HCT116 (cell line): ENCODE data around the gene DNM3. TPM values are rescaled to one million over a fixed set of nuclear protein-coding genes. Genes with fewer than 3 reads are reported as not detected.

ENCODE experiments used
- ATAC-seq: fragments of 200-7000 bp; cut with Tn5 transposase; 2 replicates; pipeline ENCODE4 v1.9.1; 2020; ENCODE audit warnings: mild to moderate bottlenecking, moderate library complexity
- BruUV-seq: library from RNA; stranded (reverse); fragments of 400-500 nt; replicated peaks from 2 replicates; lab custom pipeline; 2021; lab: Mats Ljungman, UMichigan
- CTCF ChIA-PET: fragments of 300-600 bp; sonication (Branson Sonifier 250); formaldehyde crosslinking; loops from one replicate; lab custom pipeline; 2021; ENCODE audit warnings: antibody characterized with exemption; lab: Charles Lee
- POLR2A ChIA-PET: fragments of 300-600, 350-600 bp; sonication (Branson Sonifier 250); formaldehyde crosslinking; loops from one replicate; lab custom pipeline; 2021; ENCODE audit warnings: antibody characterized with exemption; lab: Charles Lee
- RAD21 ChIA-PET, 2 experiments: fragments of 300-600 bp; sonication (Branson Sonifier 250); formaldehyde crosslinking; loops; one replicate each; lab custom pipeline; 2023; ENCODE audit warnings: low total read pairs in 2 of 2; ENCODE audit not compliant: uncharacterized antibody in 2 of 2, unreplicated experiment in 2 of 2, low non-redundant PET in 1 of 2; lab: Charles Lee
- DNase-seq: peaks from one replicate; pipeline ENCODE4 v3.0.0-alpha.2; 2010; ENCODE audit warnings: low read depth, low spot score
- H2AFZ ChIP-seq: fragments of 200-600 bp; shearing (Covaris generic), sonication (generic); 2 replicates; pipeline ENCODE4 v1.6.1; 2017; ENCODE audit warnings: low read depth, mixed run types, mixed read lengths, antibody characterized with exemption, low read length; ENCODE audit not compliant: poor library complexity, severe bottlenecking
- H3K27ac ChIP-seq: 2 replicates; pipeline ENCODE4 v1.5.1; 2012; ENCODE audit warnings: low read depth, low read length
- H3K27me3 ChIP-seq: fragments of 200-600 bp; sonication (generic); 2 replicates; pipeline ENCODE4 v1.6.1; 2016; ENCODE audit warnings: mixed run types, low read length, mixed read lengths; ENCODE audit not compliant: insufficient read depth
- H3K36me3 ChIP-seq, 2 experiments: fragments of 200-500 bp in 1 of 2; fragments of 200-600 bp in 1 of 2; sonication (Bioruptor generic) in 1 of 2; sonication (generic) in 1 of 2; 2 replicates each; pipeline versions ENCODE4 v1.5.1 to v1.6.1; 2014 to 2016; ENCODE audit warnings: low read length in 2 of 2, inconsistent platforms in 1 of 2, mixed read lengths in 1 of 2, mixed run types in 1 of 2; ENCODE audit not compliant: insufficient read depth in 2 of 2, control insufficient read depth in 1 of 2
- H3K4me1 ChIP-seq, 2 experiments: fragments of 200-600 bp in 1 of 2; sonication (generic) in 1 of 2; 2 replicates each; pipeline versions ENCODE4 v1.5.1 to v1.6.1; 2012 to 2017; ENCODE audit warnings: low read length in 2 of 2, inconsistent platforms in 1 of 2, mild to moderate bottlenecking in 1 of 2, mixed read lengths in 1 of 2, mixed run types in 1 of 2, moderate library complexity in 1 of 2; ENCODE audit not compliant: insufficient read depth in 2 of 2, control insufficient read depth in 1 of 2
- H3K4me2 ChIP-seq: fragments of 200-600 bp; sonication (generic); 2 replicates; pipeline ENCODE4 v1.6.1; 2017; ENCODE audit warnings: mixed run types, low read length, mixed read lengths
- H3K4me3 ChIP-seq, 2 experiments: fragments of 200-600 bp in 1 of 2; sonication (generic) in 1 of 2; replicated peaks in 1 of 2; 2 replicates each; pipeline ENCODE4 v1.5.1; 2011 to 2016; ENCODE audit warnings: low read length in 2 of 2, control low read depth in 1 of 2, low read depth in 1 of 2, mild to moderate bottlenecking in 1 of 2, mixed read lengths in 1 of 2, mixed run types in 1 of 2
- H3K79me2 ChIP-seq: fragments of 200-600 bp; sonication (generic); 2 replicates; pipeline ENCODE4 v1.6.1; 2017; ENCODE audit warnings: mild to moderate bottlenecking, mixed run types, low read length, moderate library complexity, mixed read lengths; ENCODE audit not compliant: insufficient read depth
- H3K9ac ChIP-seq: fragments of 200-600 bp; sonication (generic); 2 replicates; pipeline ENCODE4 v1.6.1; 2016; ENCODE audit warnings: low read length, mixed read lengths
- H3K9me2 ChIP-seq: fragments of 200-600 bp; sonication (generic), shearing (Covaris generic); 2 replicates; pipeline ENCODE4 v1.6.1; 2017; ENCODE audit warnings: mixed run types, mild to moderate bottlenecking, moderate library complexity; ENCODE audit not compliant: insufficient read depth
- H3K9me3 ChIP-seq, 2 experiments: fragments of 200-500 bp in 1 of 2; fragments of 200-600 bp in 1 of 2; sonication (Bioruptor generic) in 1 of 2; sonication (generic) in 1 of 2; 2 replicates each; pipeline ENCODE4 v1.6.1; 2014 to 2017; ENCODE audit warnings: low read length in 2 of 2, mixed read lengths in 2 of 2, inconsistent platforms in 1 of 2, low read depth in 1 of 2, mild to moderate bottlenecking in 1 of 2, mixed run types in 1 of 2, moderate library complexity in 1 of 2; ENCODE audit not compliant: control insufficient read depth in 1 of 2, insufficient read depth in 1 of 2
- H4K20me1 ChIP-seq: fragments of 200-600 bp; sonication (generic), shearing (Covaris generic); 2 replicates; pipeline ENCODE4 v1.6.1; 2017; ENCODE audit warnings: mixed run types, mild to moderate bottlenecking, moderate library complexity; ENCODE audit not compliant: insufficient read depth
- CBX3 ChIP-seq: IDR thresholded peaks from 2 replicates; pipeline ENCODE4 v1.6.1; 2012; ENCODE audit warnings: low read depth
- EGR1 ChIP-seq: IDR thresholded peaks from 2 replicates; pipeline ENCODE4 v1.6.1; 2012; ENCODE audit warnings: low read depth
- ELF1 ChIP-seq: IDR thresholded peaks from 2 replicates; pipeline ENCODE4 v1.6.1; 2012; ENCODE audit warnings: low read depth, borderline replicate concordance
- EZH2phosphoT487 ChIP-seq: fragments of 200-600 bp; IDR thresholded peaks from 2 replicates; pipeline ENCODE4 v1.6.1; 2018; ENCODE audit warnings: antibody characterized with exemption, borderline replicate concordance
- JUND ChIP-seq: IDR thresholded peaks from 2 replicates; pipeline ENCODE4 v1.6.1; 2012
- POLR2AphosphoS5 ChIP-seq: IDR thresholded peaks from 2 replicates; pipeline ENCODE4 v1.6.1; 2011; ENCODE audit warnings: mild to moderate bottlenecking, low read depth, low read length, moderate library complexity
- RAD21 ChIP-seq: IDR thresholded peaks from 2 replicates; pipeline ENCODE4 v1.6.1; 2012; ENCODE audit warnings: low read depth, mild to moderate bottlenecking
- SIN3A ChIP-seq: IDR thresholded peaks from 2 replicates; pipeline ENCODE4 v1.6.1; 2012; ENCODE audit warnings: low read depth
- SP1 ChIP-seq: IDR thresholded peaks from 2 replicates; pipeline ENCODE4 v1.6.1; 2012; ENCODE audit warnings: low read depth
- SRF ChIP-seq: IDR thresholded peaks from 2 replicates; pipeline ENCODE4 v1.6.1; 2012; ENCODE audit warnings: low read depth
- TCF7L2 ChIP-seq: IDR thresholded peaks from 2 replicates; pipeline ENCODE4 v1.7.0; 2011; ENCODE audit warnings: borderline replicate concordance, inconsistent platforms; ENCODE audit not compliant: insufficient read depth, insufficient read length; ENCODE audit errors: extremely low read depth
- ZFX ChIP-seq: fragments of 450-650 bp; IDR thresholded peaks from 2 replicates; pipeline ENCODE4 v1.6.1; 2017
- intact Hi-C: fragments of 100-400 bp; cut with micrococcal nuclease; formaldehyde crosslinking; loops from 2 replicates; pipeline ENCODE4 v1.10.0; 2022
- total RNA-seq: library from RNA; stranded (reverse); gene quantifications from one replicate; pipeline ENCODE4 v1.2.1, GENCODE V29; 2021; ENCODE audit not compliant: unreplicated experiment
- TF ChIP-seq, protein P1 (sequence below): IDR thresholded peaks from 2 replicates; pipeline ENCODE4 v1.6.1; 2011; ENCODE audit warnings: mild to moderate bottlenecking, low read length, moderate library complexity; ENCODE audit not compliant: insufficient replicate concordance; ENCODE audit errors: extremely low read depth
- TF ChIP-seq, protein P2 (sequence below): IDR thresholded peaks from 2 replicates; pipeline ENCODE4 v1.6.1; 2012; ENCODE audit warnings: low read depth
- TF ChIP-seq, protein P3 (sequence below): IDR thresholded peaks from 2 replicates; pipeline ENCODE4 v1.6.1; 2012
- TF ChIP-seq, protein P4 (sequence below), 3 experiments: fragments of 200-600 bp in 1 of 3; sonication (generic) in 1 of 3; IDR thresholded peaks in 2 of 3; conservative IDR thresholded peaks in 1 of 3; 2 replicates each; pipeline ENCODE4 v1.5.1; 2012 to 2017; ENCODE audit warnings: low read depth in 2 of 3, low read length in 2 of 3, antibody characterized with exemption in 1 of 3, borderline replicate concordance in 1 of 3, control low read depth in 1 of 3, mild to moderate bottlenecking in 1 of 3, mixed read lengths in 1 of 3, mixed run types in 1 of 3, moderate library complexity in 1 of 3; ENCODE audit not compliant: insufficient read depth in 1 of 3

The DNM3 gene
- total RNA-seq, 1 experiment from 2014 or later = 3.1 TPM

DNA sequence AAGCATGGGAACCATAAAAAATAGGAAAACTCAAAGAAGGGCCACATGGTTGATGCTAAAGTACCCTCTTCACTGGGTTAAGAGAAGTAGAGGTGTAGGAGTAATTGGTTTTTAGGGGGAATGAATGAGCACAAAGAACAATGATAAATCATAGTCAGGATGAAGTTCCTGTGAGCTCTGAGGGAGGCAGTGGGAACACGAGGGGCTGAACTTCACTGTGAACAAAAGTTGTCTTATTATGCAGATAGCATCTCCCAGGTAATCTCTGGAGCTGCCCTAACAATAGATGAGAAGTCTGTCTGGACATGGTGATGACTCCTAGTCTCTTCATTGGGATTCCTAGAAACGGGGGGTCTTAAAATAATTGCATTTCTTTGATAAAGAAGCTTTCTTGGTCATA, 127.9 kb downstream of the DNM3 start (continued):
- TF ChIP-seq, protein P1, sequence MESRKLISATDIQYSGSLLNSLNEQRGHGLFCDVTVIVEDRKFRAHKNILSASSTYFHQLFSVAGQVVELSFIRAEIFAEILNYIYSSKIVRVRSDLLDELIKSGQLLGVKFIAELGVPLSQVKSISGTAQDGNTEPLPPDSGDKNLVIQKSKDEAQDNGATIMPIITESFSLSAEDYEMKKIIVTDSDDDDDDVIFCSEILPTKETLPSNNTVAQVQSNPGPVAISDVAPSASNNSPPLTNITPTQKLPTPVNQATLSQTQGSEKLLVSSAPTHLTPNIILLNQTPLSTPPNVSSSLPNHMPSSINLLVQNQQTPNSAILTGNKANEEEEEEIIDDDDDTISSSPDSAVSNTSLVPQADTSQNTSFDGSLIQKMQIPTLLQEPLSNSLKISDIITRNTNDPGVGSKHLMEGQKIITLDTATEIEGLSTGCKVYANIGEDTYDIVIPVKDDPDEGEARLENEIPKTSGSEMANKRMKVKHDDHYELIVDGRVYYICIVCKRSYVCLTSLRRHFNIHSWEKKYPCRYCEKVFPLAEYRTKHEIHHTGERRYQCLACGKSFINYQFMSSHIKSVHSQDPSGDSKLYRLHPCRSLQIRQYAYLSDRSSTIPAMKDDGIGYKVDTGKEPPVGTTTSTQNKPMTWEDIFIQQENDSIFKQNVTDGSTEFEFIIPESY = no peak
- TF ChIP-seq POLR2AphosphoS5 = no peak
- TF ChIP-seq, protein P2, sequence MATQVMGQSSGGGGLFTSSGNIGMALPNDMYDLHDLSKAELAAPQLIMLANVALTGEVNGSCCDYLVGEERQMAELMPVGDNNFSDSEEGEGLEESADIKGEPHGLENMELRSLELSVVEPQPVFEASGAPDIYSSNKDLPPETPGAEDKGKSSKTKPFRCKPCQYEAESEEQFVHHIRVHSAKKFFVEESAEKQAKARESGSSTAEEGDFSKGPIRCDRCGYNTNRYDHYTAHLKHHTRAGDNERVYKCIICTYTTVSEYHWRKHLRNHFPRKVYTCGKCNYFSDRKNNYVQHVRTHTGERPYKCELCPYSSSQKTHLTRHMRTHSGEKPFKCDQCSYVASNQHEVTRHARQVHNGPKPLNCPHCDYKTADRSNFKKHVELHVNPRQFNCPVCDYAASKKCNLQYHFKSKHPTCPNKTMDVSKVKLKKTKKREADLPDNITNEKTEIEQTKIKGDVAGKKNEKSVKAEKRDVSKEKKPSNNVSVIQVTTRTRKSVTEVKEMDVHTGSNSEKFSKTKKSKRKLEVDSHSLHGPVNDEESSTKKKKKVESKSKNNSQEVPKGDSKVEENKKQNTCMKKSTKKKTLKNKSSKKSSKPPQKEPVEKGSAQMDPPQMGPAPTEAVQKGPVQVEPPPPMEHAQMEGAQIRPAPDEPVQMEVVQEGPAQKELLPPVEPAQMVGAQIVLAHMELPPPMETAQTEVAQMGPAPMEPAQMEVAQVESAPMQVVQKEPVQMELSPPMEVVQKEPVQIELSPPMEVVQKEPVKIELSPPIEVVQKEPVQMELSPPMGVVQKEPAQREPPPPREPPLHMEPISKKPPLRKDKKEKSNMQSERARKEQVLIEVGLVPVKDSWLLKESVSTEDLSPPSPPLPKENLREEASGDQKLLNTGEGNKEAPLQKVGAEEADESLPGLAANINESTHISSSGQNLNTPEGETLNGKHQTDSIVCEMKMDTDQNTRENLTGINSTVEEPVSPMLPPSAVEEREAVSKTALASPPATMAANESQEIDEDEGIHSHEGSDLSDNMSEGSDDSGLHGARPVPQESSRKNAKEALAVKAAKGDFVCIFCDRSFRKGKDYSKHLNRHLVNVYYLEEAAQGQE = no peak
- no peak for TF ChIP-seq CBX3

DNA sequence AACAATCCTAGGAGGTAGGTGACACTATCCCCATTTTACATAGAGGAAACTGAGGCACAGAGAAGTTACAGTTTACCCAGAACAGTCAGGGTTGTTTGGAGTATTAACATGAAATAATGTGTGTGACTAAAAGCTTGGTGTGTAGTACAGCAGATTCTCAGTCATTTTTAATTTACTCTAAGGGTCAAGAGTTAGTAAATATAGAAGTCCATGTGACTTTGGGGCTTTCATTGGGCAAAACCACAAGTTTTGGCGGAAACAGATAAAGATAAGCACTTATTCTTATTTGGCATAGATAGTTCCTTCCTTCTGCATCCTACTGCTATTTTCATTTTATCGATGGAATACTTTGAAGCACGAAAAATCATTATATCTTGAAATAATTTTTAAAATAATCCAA, 128.5 kb downstream of the DNM3 start:
- POLR2A ChIA-PET = no interaction called here
- no peak for DNase-seq
- TF ChIP-seq SP1 (no peak), ZFX (no peak), SIN3A (no peak), RAD21 (no peak), JUND (no peak), POLR2AphosphoS5 (no peak), SRF (no peak), ELF1 (no peak), EZH2phosphoT487 (no peak), EGR1 (no peak), TCF7L2 (no peak)
- TF ChIP-seq, protein P3, sequence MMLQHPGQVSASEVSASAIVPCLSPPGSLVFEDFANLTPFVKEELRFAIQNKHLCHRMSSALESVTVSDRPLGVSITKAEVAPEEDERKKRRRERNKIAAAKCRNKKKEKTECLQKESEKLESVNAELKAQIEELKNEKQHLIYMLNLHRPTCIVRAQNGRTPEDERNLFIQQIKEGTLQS = no peak
- TF ChIP-seq, protein P4, sequence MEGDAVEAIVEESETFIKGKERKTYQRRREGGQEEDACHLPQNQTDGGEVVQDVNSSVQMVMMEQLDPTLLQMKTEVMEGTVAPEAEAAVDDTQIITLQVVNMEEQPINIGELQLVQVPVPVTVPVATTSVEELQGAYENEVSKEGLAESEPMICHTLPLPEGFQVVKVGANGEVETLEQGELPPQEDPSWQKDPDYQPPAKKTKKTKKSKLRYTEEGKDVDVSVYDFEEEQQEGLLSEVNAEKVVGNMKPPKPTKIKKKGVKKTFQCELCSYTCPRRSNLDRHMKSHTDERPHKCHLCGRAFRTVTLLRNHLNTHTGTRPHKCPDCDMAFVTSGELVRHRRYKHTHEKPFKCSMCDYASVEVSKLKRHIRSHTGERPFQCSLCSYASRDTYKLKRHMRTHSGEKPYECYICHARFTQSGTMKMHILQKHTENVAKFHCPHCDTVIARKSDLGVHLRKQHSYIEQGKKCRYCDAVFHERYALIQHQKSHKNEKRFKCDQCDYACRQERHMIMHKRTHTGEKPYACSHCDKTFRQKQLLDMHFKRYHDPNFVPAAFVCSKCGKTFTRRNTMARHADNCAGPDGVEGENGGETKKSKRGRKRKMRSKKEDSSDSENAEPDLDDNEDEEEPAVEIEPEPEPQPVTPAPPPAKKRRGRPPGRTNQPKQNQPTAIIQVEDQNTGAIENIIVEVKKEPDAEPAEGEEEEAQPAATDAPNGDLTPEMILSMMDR (IDR thresholded peaks at IDR 0.05 in 2 of 3, conservative IDR thresholded peaks at IDR 0.05 in 1 of 3; ENCODE audit: borderline replicate concordance in 1 of 3, insufficient read depth in 1 of 3, low read depth in 2 of 3, low read length in 2 of 3) = no peak
- TF ChIP-seq, protein P1 = no peak

More for the DNA sequence above, 128.5 kb downstream of the DNM3 start:
- H3K4me1 ChIP-seq = peaks cover 0 to 14% of the 10 kb centered on the region in 2 experiments; a peak in 3 of 4 replicates
- BruUV-seq = no TSS peak
- H3K79me2 ChIP-seq = no peaks in the 10 kb centered on the region
- no peak overlapping the region for H3K27ac ChIP-seq
- intact Hi-C loops = no loop called here
- no peak for ATAC-seq
- no peak overlapping the region for H3K4me3 ChIP-seq
- ChIA-PET CTCF (interaction anchor here (1.5 kb wide), 1 partner anchor 33 kb away, joined by 3 read pairs; no protein-coding TSS in a partner anchor), RAD21 (no interaction called here)
- no peaks in the 10 kb centered on the region for H3K36me3 ChIP-seq
- H3K9ac ChIP-seq = no peak overlapping the region
- no peaks in the 10 kb centered on the region for H3K9me2 ChIP-seq
- H3K4me2 ChIP-seq = no peak overlapping the region
- no peaks in the 10 kb centered on the region for H3K9me3 ChIP-seq
- H2AFZ ChIP-seq = no peak overlapping the region
- H4K20me1 ChIP-seq = no peaks in the 10 kb centered on the region
- no peaks in the 10 kb centered on the region for H3K27me3 ChIP-seq
